HepG2 (cell line): ENCODE measurements around the gene KLHL33. TPM values are rescaled to one million over a fixed set of nuclear protein-coding genes. Genes with fewer than 3 reads are reported as not detected.

Experiments used
- BORCS8-MEF2B ChIP-seq: sonication (generic); formaldehyde crosslinking; IDR thresholded peaks from 2 replicates; pipeline ENCODE4 v1.8.0; 2022; ENCODE audit warnings: mild to moderate bottlenecking, missing genetic modification reagents
- DMTF1 ChIP-seq: sonication (generic); formaldehyde crosslinking; IDR thresholded peaks from 2 replicates; pipeline ENCODE4 v1.4.0; 2020; ENCODE audit warnings: mild to moderate bottlenecking, missing genetic modification reagents
- GTF2F1 ChIP-seq: fragments of 150-350 bp; IDR thresholded peaks from 2 replicates; pipeline ENCODE4 v1.6.1; 2014; ENCODE audit warnings: low read length
- IKZF1 ChIP-seq: fragments of 450-650 bp; IDR thresholded peaks from 2 replicates; pipeline ENCODE4 v1.7.1; 2016
- KLF15 ChIP-seq: sonication (generic); formaldehyde crosslinking; IDR thresholded peaks from 2 replicates; pipeline ENCODE4 v1.8.1; 2023; ENCODE audit warnings: borderline replicate concordance, mild to moderate bottlenecking, inconsistent platforms, missing genetic modification reagents, mixed read lengths
- MED8 ChIP-seq: sonication (generic); formaldehyde crosslinking; IDR thresholded peaks from 2 replicates; pipeline ENCODE4 v1.8.1; 2023; ENCODE audit warnings: mild to moderate bottlenecking, missing genetic modification reagents; ENCODE audit not compliant: insufficient replicate concordance
- PBX3 ChIP-seq: sonication (generic); formaldehyde crosslinking; IDR thresholded peaks from 2 replicates; pipeline ENCODE4 v1.8.1; 2023; ENCODE audit warnings: missing genetic modification reagents, inconsistent platforms, borderline replicate concordance
- POLR2A ChIP-seq, 2 experiments: IDR thresholded peaks; 2 replicates each; pipeline ENCODE4 v1.6.1; 2011; ENCODE audit warnings: low read depth in 2 of 2, low read length in 2 of 2, mild to moderate bottlenecking in 1 of 2, moderate library complexity in 1 of 2; ENCODE audit not compliant: insufficient read depth in 1 of 2
- SP4 ChIP-seq: sonication (generic); formaldehyde crosslinking; IDR thresholded peaks from 2 replicates; pipeline ENCODE4 v1.8.1; 2023; ENCODE audit warnings: mild to moderate bottlenecking, missing genetic modification reagents
- WIZ ChIP-seq: sonication (generic); formaldehyde crosslinking; IDR thresholded peaks from 2 replicates; pipeline ENCODE4 v1.5.1; 2020; ENCODE audit warnings: mild to moderate bottlenecking, missing genetic modification reagents
- ZNF18 ChIP-seq: sonication (generic); formaldehyde crosslinking; IDR thresholded peaks from 2 replicates; pipeline ENCODE4 v1.8.0; 2022; ENCODE audit warnings: mild to moderate bottlenecking, missing genetic modification reagents; ENCODE audit not compliant: insufficient replicate concordance
- ZNF263 ChIP-seq: sonication (generic); formaldehyde crosslinking; IDR thresholded peaks from 2 replicates; pipeline ENCODE4 v1.4.0; 2020; ENCODE audit warnings: missing genetic modification reagents
- ZNF441 ChIP-seq: sonication (generic); formaldehyde crosslinking; IDR thresholded peaks from 2 replicates; pipeline ENCODE4 v1.7.0; 2021; ENCODE audit warnings: missing genetic modification reagents, borderline replicate concordance
- ZNF496 ChIP-seq: sonication (generic); formaldehyde crosslinking; IDR thresholded peaks from 2 replicates; pipeline ENCODE4 v1.8.1; 2023; ENCODE audit warnings: mild to moderate bottlenecking, moderate library complexity, missing genetic modification reagents; ENCODE audit not compliant: insufficient replicate concordance
- ZNF878 ChIP-seq: sonication (generic); formaldehyde crosslinking; IDR thresholded peaks from 2 replicates; pipeline ENCODE4 v1.8.1; 2023; ENCODE audit warnings: mild to moderate bottlenecking, missing genetic modification reagents, moderate library complexity
- polyA plus RNA-seq, 8 experiments: library from polyadenylated mRNA; depleted of rRNA in 3 of 8; stranded (reverse) in 7 of 8; unstranded in 1 of 8; fragments of >200 nt; fragmentation: Illumina TruSeq in 4 of 8; extraction: Trizol in 4 of 8; gene quantifications; 2 replicates each; pipeline versions ENCODE4 v1.2.1 to v1.2.3, GENCODE V29; 2011 to 2016; ENCODE audit warnings: low read depth in 4 of 8, missing spikeins in 1 of 8, mixed read lengths in 1 of 8; ENCODE audit not compliant: insufficient read depth in 1 of 8
- total RNA-seq, 5 experiments: library from RNA; depleted of rRNA; stranded (reverse); fragments of >200 nt; fragmentation: Illumina TruSeq; extraction: Trizol; gene quantifications; 2 replicates each; pipeline ENCODE4 v1.2.3, GENCODE V29; 2016; ENCODE audit warnings: low read depth in 1 of 5
- TF ChIP-seq, protein P1 (sequence below), 2 experiments: sonication (generic) in 1 of 2; formaldehyde crosslinking in 1 of 2; IDR thresholded peaks; 2 replicates each; pipeline versions ENCODE4 v1.6.1 to v1.9.0; 2014 to 2022; ENCODE audit warnings: antibody characterized with exemption in 1 of 2, borderline replicate concordance in 1 of 2, inconsistent platforms in 1 of 2, low read depth in 1 of 2, missing genetic modification reagents in 1 of 2

Gene KLHL33
- total and polyA plus RNA-seq, 2 of the 13 experiments (the other 11 are each of a cell fraction or from before 2014, with no cell fraction given): not detected

DNA sequence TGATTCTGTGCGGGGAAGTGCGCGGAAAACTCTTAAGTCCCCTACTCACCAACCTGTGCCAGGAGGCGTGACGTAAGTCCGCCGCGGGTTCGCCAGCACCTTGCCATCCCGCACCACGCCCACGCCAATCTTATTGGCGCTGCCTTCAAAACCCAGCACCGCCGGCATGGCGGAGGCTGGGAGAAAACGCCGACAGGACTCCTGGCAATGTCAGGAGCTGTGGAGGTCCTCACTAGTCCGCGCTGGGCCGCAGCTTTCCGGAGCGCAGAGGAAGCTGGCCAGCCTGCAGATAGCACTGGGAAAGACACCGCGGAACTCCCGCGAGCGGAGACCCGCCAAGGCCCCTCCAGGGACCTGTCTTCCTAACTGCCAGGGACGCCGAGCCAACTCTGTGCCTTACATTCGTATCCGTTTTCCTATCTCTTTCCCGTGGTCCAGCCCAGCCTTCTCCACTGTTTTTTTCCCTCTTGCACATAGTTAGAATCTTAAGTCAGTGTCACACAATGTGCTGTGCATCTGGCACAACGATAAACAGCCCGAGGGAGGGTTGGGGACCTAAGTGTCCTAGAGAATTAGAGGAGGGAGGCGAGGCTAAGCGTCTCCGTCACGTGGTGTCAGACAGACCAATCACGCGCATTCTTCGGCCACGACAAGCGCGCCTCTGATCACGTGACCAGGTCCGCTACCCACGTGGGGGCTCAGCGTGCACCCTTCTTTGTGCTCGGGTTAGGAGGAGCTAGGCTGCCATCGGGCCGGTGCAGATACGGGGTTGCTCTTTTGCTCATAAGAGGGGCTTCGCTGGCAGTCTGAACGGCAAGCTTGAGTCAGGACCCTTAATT, 18.8 kb upstream of the KLHL33 start, which contains the start of the genes APEX1 and OSGEP (continued):
- peak; percentile 73; the same call in 1 of the 2 replicates for TF ChIP-seq PBX3 (CRISPR knock-in tag)
- TF ChIP-seq ZNF18 (CRISPR knock-in tag): peak; percentile 68
- TF ChIP-seq IKZF1: no peak
- no peak; the same call in 1 of the 2 replicates for TF ChIP-seq DMTF1
- peak; percentile 73; the same call in 1 of the 2 replicates for TF ChIP-seq ZNF878 (CRISPR knock-in tag)
- peak; percentile 73 for TF ChIP-seq SP4 (CRISPR knock-in tag)
- TF ChIP-seq, protein P1, sequence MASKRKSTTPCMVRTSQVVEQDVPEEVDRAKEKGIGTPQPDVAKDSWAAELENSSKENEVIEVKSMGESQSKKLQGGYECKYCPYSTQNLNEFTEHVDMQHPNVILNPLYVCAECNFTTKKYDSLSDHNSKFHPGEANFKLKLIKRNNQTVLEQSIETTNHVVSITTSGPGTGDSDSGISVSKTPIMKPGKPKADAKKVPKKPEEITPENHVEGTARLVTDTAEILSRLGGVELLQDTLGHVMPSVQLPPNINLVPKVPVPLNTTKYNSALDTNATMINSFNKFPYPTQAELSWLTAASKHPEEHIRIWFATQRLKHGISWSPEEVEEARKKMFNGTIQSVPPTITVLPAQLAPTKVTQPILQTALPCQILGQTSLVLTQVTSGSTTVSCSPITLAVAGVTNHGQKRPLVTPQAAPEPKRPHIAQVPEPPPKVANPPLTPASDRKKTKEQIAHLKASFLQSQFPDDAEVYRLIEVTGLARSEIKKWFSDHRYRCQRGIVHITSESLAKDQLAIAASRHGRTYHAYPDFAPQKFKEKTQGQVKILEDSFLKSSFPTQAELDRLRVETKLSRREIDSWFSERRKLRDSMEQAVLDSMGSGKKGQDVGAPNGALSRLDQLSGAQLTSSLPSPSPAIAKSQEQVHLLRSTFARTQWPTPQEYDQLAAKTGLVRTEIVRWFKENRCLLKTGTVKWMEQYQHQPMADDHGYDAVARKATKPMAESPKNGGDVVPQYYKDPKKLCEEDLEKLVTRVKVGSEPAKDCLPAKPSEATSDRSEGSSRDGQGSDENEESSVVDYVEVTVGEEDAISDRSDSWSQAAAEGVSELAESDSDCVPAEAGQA (IDR thresholded peaks at IDR 0.05; ENCODE audit: low read depth): peak; percentile 61; the same call in 1 of the 2 replicates
- TF ChIP-seq, protein P1 (CRISPR knock-in tag; IDR thresholded peaks at IDR 0.05; ENCODE audit: borderline replicate concordance): no peak
- peak; percentile 80 for TF ChIP-seq MED8 (CRISPR knock-in tag)
- no peak for TF ChIP-seq WIZ (CRISPR knock-in tag)
- TF ChIP-seq ZNF441: peak; percentile 26
- peak; percentile 98 for TF ChIP-seq BORCS8-MEF2B (CRISPR knock-in tag)
- TF ChIP-seq ZNF263: peak; percentile 56
- peak; percentile 86 to 93 for TF ChIP-seq POLR2A (IDR thresholded peaks at IDR 0.05; ENCODE audit: insufficient read depth in 1 of 2, low read depth in 2 of 2, low read length in 2 of 2)
- peak; percentile 96 for TF ChIP-seq GTF2F1
- no peak for TF ChIP-seq ZNF496 (CRISPR knock-in tag)
- TF ChIP-seq KLF15 (CRISPR knock-in tag): peak; percentile 2; the same call in 1 of the 2 replicates
